Activated CD4-positive, alpha-beta T cell treated with anti-CD3 and anti-CD28 coated beads for 36 hours (primary cell): ENCODE data around the gene CWH43. TPM values are rescaled to one million over a fixed set of nuclear protein-coding genes. Genes with fewer than 3 reads are reported as not detected.
"Not testable (repeated sequence)": the region's sequence is repeated elsewhere in the genome, so short reads cannot be mapped to it uniquely, and the experiment has no call there.

ENCODE experiments used
- ATAC-seq: fragments of 200-7000 bp; cut with Tn5 transposase; one replicate; pipeline ENCODE4 v1.10.0; 2021; ENCODE audit warnings: mild to moderate bottlenecking, moderate library complexity
- CTCF ChIA-PET: fragments of 350-600 bp; sonication (Branson Sonifier 250); formaldehyde crosslinking; loops from one replicate; lab custom pipeline; 2021; ENCODE audit warnings: antibody characterized with exemption; lab: Charles Lee
- POLR2A ChIA-PET: fragments of 350-600 bp; sonication (Branson Sonifier 250); formaldehyde crosslinking; loops from one replicate; lab custom pipeline; 2021; ENCODE audit warnings: antibody characterized with exemption, inconsistent platforms; lab: Charles Lee
- DNase-seq: peaks from one replicate; pipeline ENCODE4 v3.0.0-alpha.2; 2020
- H3K27ac Mint-ChIP-seq: one replicate; pipeline ENCODE4 v1.8.0; 2021; ENCODE audit warnings: mixed read lengths
- H3K27me3 Mint-ChIP-seq: one replicate; pipeline ENCODE4 v1.8.0; 2021; ENCODE audit warnings: mixed read lengths
- H3K36me3 Mint-ChIP-seq: one replicate; pipeline ENCODE4 v1.8.0; 2021; ENCODE audit warnings: low read depth, mixed read lengths
- H3K4me1 Mint-ChIP-seq: one replicate; pipeline ENCODE4 v1.8.0; 2021; ENCODE audit warnings: mixed read lengths
- H3K4me3 Mint-ChIP-seq: one replicate; pipeline ENCODE4 v1.8.0; 2021; ENCODE audit warnings: mild to moderate bottlenecking, moderate library complexity, mixed read lengths
- H3K9me3 Mint-ChIP-seq: one replicate; pipeline ENCODE4 v1.8.0; 2021; ENCODE audit warnings: low read depth, mixed read lengths
- intact Hi-C, 2 experiments: fragments of 100-400 bp; cut with DNase I in 1 of 2; cut with micrococcal nuclease in 1 of 2; formaldehyde crosslinking; loops; one replicate each; pipeline versions ENCODE4 v1.14.2 to v1.15.1; 2022 to 2024; cut with DNase I, micrococcal nuclease
- total RNA-seq, 2 experiments: library from RNA; stranded (reverse); gene quantifications; one replicate each; pipeline ENCODE4 v1.2.3, GENCODE V29; 2021

Gene CWH43
- total RNA-seq, 2 experiments from 2014 or later = not detected

GRCh38 chr4:49109567-49110166 lies 123.6 kb downstream of the CWH43 start:
- H3K4me3 Mint-ChIP-seq, H3K27ac Mint-ChIP-seq, CTCF ChIA-PET, POLR2A ChIA-PET, DNase-seq, H3K4me1 Mint-ChIP-seq, H3K27me3 Mint-ChIP-seq: not testable (repeated sequence)
- ATAC-seq = peak; percentile 60
- peaks cover 77% of the 10 kb centered on the region for H3K9me3 Mint-ChIP-seq
- intact Hi-C loops = loop anchor here in 1 of 2 experiments (1.0 kb wide), 1 partner anchor 11 kb away; no protein-coding TSS in a partner anchor
- peaks cover 63% of the 10 kb centered on the region for H3K36me3 Mint-ChIP-seq

GRCh38 chr4:49110579-49110978 lies 124.5 kb downstream of the CWH43 start:
- H3K36me3 Mint-ChIP-seq = peaks cover 60% of the 10 kb centered on the region
- CTCF ChIA-PET, POLR2A ChIA-PET, H3K4me1 Mint-ChIP-seq, H3K4me3 Mint-ChIP-seq, H3K27me3 Mint-ChIP-seq, DNase-seq, intact Hi-C loops, H3K27ac Mint-ChIP-seq: not testable (repeated sequence)
- peak; percentile 50 for ATAC-seq
- H3K9me3 Mint-ChIP-seq = peaks cover 75% of the 10 kb centered on the region

Other genes with a start within 250 kb of the CWH43 start
- 10 to 100 TPM; 67.9 to 69.8 TPM for gene FRYL, start 206.0 kb upstream of the CWH43 start, total RNA-seq
- 100 to 1,000 TPM; 113 to 162 TPM for gene OCIAD1, start 155.2 kb upstream of the CWH43 start, total RNA-seq
- 10 to 100 TPM; 83.6 to 97.4 TPM for gene OCIAD2, start 79.5 kb upstream of the CWH43 start, total RNA-seq